ENCODE results near the gene RNF26. TPM values are rescaled to one million over a fixed set of nuclear protein-coding genes. Genes with fewer than 3 reads are reported as not detected.

Gene RNF26
- total and polyA plus RNA-seq, 4 donors: 8.2 to 25.4 (median 13.6) TPM

DNA sequence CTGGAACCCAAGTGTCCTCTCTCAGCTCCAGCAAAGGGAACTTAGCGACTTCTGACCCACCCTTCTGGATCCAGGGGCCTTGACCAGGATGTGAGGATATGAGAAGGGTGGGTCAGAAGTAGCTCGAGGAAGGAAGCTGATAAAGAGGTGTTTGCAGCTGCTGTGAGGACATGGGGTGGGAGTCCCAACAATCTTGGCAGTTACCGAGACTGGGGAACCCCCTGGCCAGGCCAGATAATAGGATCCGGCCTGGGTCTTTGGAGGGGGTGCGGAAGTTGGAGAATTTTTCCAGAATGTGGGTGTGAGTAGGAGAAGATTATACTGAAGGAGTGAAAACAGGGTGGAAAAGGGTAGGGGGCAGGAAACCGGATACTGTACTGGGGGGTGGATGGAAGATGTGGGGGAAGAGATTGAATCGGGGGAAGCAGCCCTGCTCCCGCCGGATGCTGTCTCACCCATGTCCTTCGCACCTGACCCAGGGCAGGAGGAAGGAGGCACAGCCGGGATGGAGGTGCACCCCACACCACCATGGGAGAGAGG, 14.6 kb upstream of the RNF26 start:
- WGBS, 2 donors: 51 to 62% methylated on average over 10 to 11 of the region's 11 CpGs
- Histone ChIP-seq H3K9ac (ENCODE audit: insufficient read depth in 1 of 2, low read length in 2 of 2) (no peak overlapping the region), H3K27ac (ENCODE audit: low read depth in 1 of 2, low read length in 1 of 2) (peak overlapping the region; percentile 76 to 89), H3K4me1 (ENCODE audit: control insufficient read depth in 5 of 5, insufficient read depth in 5 of 5, low read length in 5 of 5) (peaks cover 0 to 70% (median 14%) of the 10 kb centered on the region in 5 donors), H3K36me3 (ENCODE audit: control insufficient read depth in 4 of 4, insufficient read depth in 4 of 4, low read length in 4 of 4) (no peaks in the 10 kb centered on the region), H3K27me3 (ENCODE audit: control insufficient read depth in 3 of 3, insufficient read depth in 3 of 3, low read length in 2 of 3) (no peaks in the 10 kb centered on the region), H3K9me3 (ENCODE audit: control insufficient read depth in 4 of 4, insufficient read depth in 3 of 4, low read length in 3 of 4) (no peaks in the 10 kb centered on the region), H3K4me3 (no peak overlapping the region)
- TF ChIP-seq, protein P1, sequence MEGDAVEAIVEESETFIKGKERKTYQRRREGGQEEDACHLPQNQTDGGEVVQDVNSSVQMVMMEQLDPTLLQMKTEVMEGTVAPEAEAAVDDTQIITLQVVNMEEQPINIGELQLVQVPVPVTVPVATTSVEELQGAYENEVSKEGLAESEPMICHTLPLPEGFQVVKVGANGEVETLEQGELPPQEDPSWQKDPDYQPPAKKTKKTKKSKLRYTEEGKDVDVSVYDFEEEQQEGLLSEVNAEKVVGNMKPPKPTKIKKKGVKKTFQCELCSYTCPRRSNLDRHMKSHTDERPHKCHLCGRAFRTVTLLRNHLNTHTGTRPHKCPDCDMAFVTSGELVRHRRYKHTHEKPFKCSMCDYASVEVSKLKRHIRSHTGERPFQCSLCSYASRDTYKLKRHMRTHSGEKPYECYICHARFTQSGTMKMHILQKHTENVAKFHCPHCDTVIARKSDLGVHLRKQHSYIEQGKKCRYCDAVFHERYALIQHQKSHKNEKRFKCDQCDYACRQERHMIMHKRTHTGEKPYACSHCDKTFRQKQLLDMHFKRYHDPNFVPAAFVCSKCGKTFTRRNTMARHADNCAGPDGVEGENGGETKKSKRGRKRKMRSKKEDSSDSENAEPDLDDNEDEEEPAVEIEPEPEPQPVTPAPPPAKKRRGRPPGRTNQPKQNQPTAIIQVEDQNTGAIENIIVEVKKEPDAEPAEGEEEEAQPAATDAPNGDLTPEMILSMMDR (IDR thresholded peaks at IDR 0.05; ENCODE audit: control extremely low read depth, extremely low read depth): no peak
- DNase-seq (peak in 2 of 3 donors; percentile 47 to 72), ATAC-seq (ENCODE audit: insufficient read depth, low FRiP score) (no peak)

DNA sequence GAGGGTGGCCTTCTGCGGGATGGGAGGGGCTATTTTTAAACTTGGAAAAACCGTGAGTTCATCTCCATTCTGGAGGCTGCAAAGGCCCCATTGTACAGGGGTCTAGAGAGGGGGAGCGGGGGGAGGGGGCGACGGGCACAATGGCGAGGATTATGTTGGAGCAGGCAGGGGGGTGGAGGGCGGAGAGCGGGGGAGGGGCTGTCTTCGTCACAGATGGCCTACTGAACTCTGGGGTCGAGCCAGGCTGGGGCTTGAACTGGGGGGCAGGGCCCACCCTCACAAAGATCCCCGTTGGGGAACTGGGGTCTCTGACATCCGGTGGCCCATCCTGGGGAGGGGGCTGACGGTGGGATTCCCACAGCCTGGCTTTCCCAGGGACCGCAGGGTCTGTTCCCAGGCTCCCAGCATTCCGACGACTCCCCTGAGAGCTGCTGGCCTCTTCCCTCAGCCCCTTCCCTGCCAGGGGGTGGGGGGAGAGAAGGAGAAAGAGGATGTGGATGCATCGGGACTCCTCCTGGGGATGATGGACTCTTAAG, 14.0 kb upstream of the RNF26 start:
- Histone ChIP-seq H3K36me3 (ENCODE audit: control insufficient read depth in 4 of 4, insufficient read depth in 4 of 4, low read length in 4 of 4) (no peaks in the 10 kb centered on the region), H3K27me3 (ENCODE audit: control insufficient read depth in 3 of 3, insufficient read depth in 3 of 3, low read length in 2 of 3) (no peaks in the 10 kb centered on the region), H3K9ac (ENCODE audit: insufficient read depth in 1 of 2, low read length in 2 of 2) (peak overlapping the region; percentile 23 to 37), H3K4me1 (ENCODE audit: control insufficient read depth in 5 of 5, insufficient read depth in 5 of 5, low read length in 5 of 5) (peaks cover 0 to 65% (median 14%) of the 10 kb centered on the region in 5 donors), H3K9me3 (ENCODE audit: control insufficient read depth in 4 of 4, insufficient read depth in 3 of 4, low read length in 3 of 4) (no peaks in the 10 kb centered on the region), H3K4me3 (no peak overlapping the region), H3K27ac (ENCODE audit: low read depth in 1 of 2, low read length in 1 of 2) (peak overlapping the region; percentile 87 to 89)
- 40 to 48% methylated on average over 17 of the region's 17 CpGs for WGBS, 2 donors
- ATAC-seq (ENCODE audit: insufficient read depth, low FRiP score) (no peak), DNase-seq (peak; percentile 53 to 76 (median 67))
- TF ChIP-seq, protein P1 (IDR thresholded peaks at IDR 0.05; ENCODE audit: control extremely low read depth, extremely low read depth): no peak

DNA sequence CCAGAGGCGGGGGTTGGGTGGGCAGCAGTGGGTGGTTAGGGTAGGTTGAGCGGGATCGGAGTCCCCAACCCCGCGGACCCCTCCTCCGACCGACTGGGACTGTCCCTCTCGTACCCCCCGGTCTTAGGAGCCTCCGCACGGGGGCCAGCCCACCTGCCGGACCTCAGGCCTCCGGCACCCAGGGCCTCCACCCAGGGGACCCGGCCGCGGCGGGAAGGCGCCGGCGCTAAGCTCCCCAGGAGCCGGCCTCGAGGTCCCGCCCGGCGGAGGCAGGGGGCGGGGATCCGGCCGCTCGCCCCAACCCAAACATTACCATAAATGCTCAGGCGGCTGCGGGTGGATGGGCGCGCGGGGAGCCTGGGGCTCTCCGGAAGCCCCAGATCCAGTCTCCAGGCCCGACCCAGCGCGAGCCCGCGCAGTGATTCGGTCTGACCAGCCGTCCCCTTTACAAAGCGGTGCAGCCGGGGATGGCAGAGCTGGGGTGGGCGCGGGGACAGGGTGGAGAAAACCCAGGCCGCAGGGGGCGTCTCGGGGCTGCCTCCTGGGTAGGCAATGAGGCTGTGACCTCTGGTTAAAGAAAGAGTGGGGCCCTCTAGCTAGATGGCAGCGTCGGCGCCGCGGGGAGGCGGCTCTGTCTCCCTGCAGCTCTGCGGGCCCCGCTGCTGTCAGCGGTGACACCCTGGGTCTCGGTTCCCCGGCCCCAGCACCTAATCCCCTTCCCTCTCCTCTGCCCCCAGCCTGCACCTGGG, 13.4 kb upstream of the RNF26 start:
- no peaks in the 10 kb centered on the region for H3K27me3 ChIP-seq (ENCODE audit: control insufficient read depth in 3 of 3, insufficient read depth in 3 of 3, low read length in 2 of 3)
- H3K36me3 ChIP-seq (ENCODE audit: control insufficient read depth in 4 of 4, insufficient read depth in 4 of 4, low read length in 4 of 4): no peaks in the 10 kb centered on the region
- WGBS, 2 donors: 1 to 4% methylated on average over 54 to 60 of the region's 60 CpGs
- peak overlapping the region; percentile 87 to 89 for H3K27ac ChIP-seq (ENCODE audit: low read depth in 1 of 2, low read length in 1 of 2)
- H3K9me3 ChIP-seq (ENCODE audit: control insufficient read depth in 4 of 4, insufficient read depth in 3 of 4, low read length in 3 of 4): no peaks in the 10 kb centered on the region
- ATAC-seq (ENCODE audit: insufficient read depth, low FRiP score) (peak; percentile 56), DNase-seq (peak; percentile 75 to 83 (median 79))
- TF ChIP-seq, protein P1 (IDR thresholded peaks at IDR 0.05; ENCODE audit: control extremely low read depth, extremely low read depth): no peak
- no peak overlapping the region for H3K4me3 ChIP-seq
- peak overlapping the region; percentile 37 to 49 for H3K9ac ChIP-seq (ENCODE audit: insufficient read depth in 1 of 2, low read length in 2 of 2)
- peaks cover 0 to 58% (median 10%) of the 10 kb centered on the region in 5 donors for H3K4me1 ChIP-seq (ENCODE audit: control insufficient read depth in 5 of 5, insufficient read depth in 5 of 5, low read length in 5 of 5)
